Cardiac fibroblast (primary cell): Measurements from ENCODE around the gene SLC35A5.
"Not testable (repeated sequence)": the region's sequence is repeated elsewhere in the genome, so short reads cannot be mapped to it uniquely, and the experiment has no call there.

Source experiments
- DNase-seq, 2 donors: peaks; one replicate each; pipeline versions ENCODE4 v3.0.0 to v3.0.0-alpha.2; 2010; ENCODE audit warnings: low read depth in 2 of 2
- H3K4me3 ChIP-seq, 2 donors: replicated peaks in 1 of 2; 1 replicate in 1 of 2; 2 replicates in 1 of 2; pipeline ENCODE4 v1.5.1; 2011; ENCODE audit warnings: low read depth in 2 of 2, low read length in 2 of 2, mild to moderate bottlenecking in 2 of 2, moderate library complexity in 1 of 2
- CTCF ChIP-seq: IDR thresholded peaks from one replicate; pipeline ENCODE4 v1.5.1; 2011; ENCODE audit warnings: low read depth, mild to moderate bottlenecking, low read length, inconsistent platforms

The SLC35A5 gene

GRCh38 chr3:112560307-112560706 lies 1.5 kb upstream of the SLC35A5 start:
- peak in 1 of 2 donors; percentile 13 for DNase-seq
- no peak for TF ChIP-seq CTCF

DNA sequence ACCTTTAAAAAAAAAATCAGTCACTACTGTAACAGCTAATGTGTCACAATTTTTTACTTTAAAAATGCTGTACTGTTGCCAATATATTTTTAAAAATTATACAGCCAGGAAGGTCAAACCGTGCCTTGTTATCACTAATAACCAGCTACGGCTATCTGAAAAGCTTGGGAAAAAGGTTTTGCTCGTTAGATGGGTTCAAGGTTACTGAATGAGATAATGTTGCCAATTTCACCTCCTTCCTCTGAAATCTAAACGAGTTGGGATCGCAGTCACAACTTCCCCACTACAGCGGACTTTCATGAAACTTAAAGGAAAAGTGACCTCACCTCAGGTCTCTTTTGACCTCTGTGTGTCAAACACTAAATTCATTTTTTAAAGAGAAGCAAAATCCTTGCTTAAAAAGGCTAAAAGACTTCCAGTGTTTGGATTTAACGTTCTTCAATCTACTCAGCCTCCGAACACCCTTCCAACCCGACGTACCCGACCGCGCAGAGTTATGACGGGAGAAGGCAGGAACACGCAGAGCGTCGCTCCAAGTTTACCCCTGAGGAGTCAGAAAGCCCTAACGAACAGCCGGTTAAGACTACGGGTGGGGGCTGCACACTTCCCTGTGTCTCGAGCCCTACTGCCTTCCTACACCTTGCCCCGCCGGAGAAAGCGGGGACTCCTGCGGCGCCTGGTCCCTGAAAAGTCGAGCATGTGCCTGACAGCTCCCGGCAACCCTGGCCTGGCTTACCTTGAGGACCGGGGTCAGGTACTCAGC lies 943 bp upstream of the SLC35A5 start:
- TF ChIP-seq CTCF = no peak
- H3K4me3 ChIP-seq = peak overlapping the region; percentile 94 to 99
- DNase-seq = peak; percentile 85 to 90

More at GRCh38 chr3:112560307-112560706, 1.5 kb upstream of the SLC35A5 start:
- peak overlapping the region; percentile 94 to 99 for H3K4me3 ChIP-seq

- DNase-seq = no peak
- TF ChIP-seq CTCF = no peak
- peak overlapping the region; percentile 94 to 99 for H3K4me3 ChIP-seq
Measured at GRCh38 chr3:112561484-112561733, 436 bp upstream of the SLC35A5 start.

DNA sequence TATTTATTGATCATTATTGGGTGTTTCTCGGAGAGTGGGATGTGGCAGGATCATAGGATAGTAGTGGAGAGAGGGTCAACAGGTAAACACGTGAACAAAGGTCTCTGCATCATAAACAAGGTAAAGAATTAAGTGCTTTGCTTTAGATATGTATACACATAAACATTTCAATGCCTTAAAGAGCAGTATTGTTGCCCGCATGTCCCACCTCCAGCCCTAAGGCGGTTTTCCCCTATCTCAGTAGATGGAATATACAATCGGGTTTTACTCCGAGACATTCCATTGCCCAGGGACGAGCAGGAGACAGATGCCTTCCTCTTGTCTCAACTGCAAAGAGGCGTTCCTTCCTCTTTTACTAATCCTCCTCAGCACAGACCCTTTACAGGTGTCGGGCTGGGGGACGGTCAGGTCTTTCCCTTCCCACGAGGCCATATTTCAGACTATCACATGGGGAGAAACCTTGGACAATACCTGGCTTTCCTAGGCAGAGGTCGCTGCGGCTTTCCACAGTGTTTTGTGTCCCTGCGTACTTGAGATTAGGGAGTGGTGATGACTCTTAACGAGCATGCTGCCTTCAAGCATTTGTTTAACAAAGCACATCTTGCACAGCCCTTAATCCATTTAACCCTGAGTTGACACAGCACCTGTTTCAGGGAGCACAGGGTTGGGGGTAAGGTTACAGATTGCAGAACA lies 2.5 kb downstream of the SLC35A5 start:
- not testable (repeated sequence) for H3K4me3 ChIP-seq, DNase-seq

GRCh38 chr3:112564940-112565305 lies 3.1 kb downstream of the SLC35A5 start:
- no peak overlapping the region for H3K4me3 ChIP-seq
- TF ChIP-seq CTCF = no peak

GRCh38 chr3:112568642-112569041 lies 6.8 kb downstream of the SLC35A5 start:
- TF ChIP-seq CTCF = no peak
- H3K4me3 ChIP-seq = no peak overlapping the region
- peak in 1 of 2 donors; percentile 21 for DNase-seq

More at GRCh38 chr3:112564940-112565305, 3.1 kb downstream of the SLC35A5 start:
- no peak for DNase-seq

DNA sequence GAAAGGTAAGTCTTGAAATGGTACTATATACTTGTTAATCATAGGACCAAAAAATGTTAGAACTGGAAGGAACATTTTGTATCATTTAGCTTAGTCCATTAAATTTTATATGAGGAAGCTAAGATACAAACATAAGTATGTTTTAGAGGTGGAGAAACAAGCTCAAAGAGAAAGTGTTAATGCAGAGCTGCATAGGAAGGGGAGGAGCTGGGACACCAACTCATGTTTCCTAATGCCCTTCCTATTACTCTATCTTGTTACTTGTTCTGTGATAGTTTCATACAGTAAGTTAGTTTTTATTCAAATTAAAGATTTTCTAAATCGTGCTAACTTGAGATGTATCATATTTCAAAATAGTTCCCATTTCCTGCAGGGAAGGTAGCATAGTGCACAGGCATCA lies 7.4 kb downstream of the SLC35A5 start:
- no peak for TF ChIP-seq CTCF
- H3K4me3 ChIP-seq = no peak overlapping the region
- DNase-seq = no peak
